K562 (cell line): ENCODE results near the gene SART1. TPM values are rescaled to one million over a fixed set of nuclear protein-coding genes. Genes with fewer than 3 reads are reported as not detected.

Source experiments
- CTBP1 ChIP-seq: fragments of 450-650 bp; IDR thresholded peaks from 2 replicates; pipeline ENCODE4 v1.6.1; 2016; ENCODE audit warnings: borderline replicate concordance
- ELF2 ChIP-seq: fragments of 250-450 bp; sonication (Bioruptor Pico); IDR thresholded peaks from 2 replicates; pipeline ENCODE4 v1.5.0; 2021; ENCODE audit warnings: mild to moderate bottlenecking
- JUN ChIP-seq, 2 experiments: sonication (generic) in 1 of 2; formaldehyde crosslinking in 1 of 2; IDR thresholded peaks; 2 replicates each; pipeline versions ENCODE4 v1.6.1 to v1.8.0; 2012 to 2022; ENCODE audit warnings: borderline replicate concordance in 2 of 2, mild to moderate bottlenecking in 2 of 2, improper control_type of control experiment in 1 of 2, low read depth in 1 of 2, low read length in 1 of 2, missing genetic modification reagents in 1 of 2
- KDM2B ChIP-seq: fragments of 250-450 bp; sonication (Bioruptor Pico); IDR thresholded peaks from 2 replicates; pipeline ENCODE4 v1.8.0; 2021; ENCODE audit warnings: mild to moderate bottlenecking, moderate library complexity
- MTA3 ChIP-seq: fragments of 450-650 bp; formaldehyde crosslinking; IDR thresholded peaks from 2 replicates; pipeline ENCODE4 v1.6.1; 2017; ENCODE audit warnings: mild to moderate bottlenecking, borderline replicate concordance
- MYC ChIP-seq, 2 experiments: fragments of 250-450 bp in 1 of 2; sonication (Bioruptor Pico) in 1 of 2; IDR thresholded peaks; 2 replicates each; pipeline versions ENCODE4 v1.5.1 to v1.6.1; 2012 to 2021; ENCODE audit warnings: low read depth in 2 of 2, borderline replicate concordance in 1 of 2, improper control_type of control experiment in 1 of 2, low read length in 1 of 2, mild to moderate bottlenecking in 1 of 2, moderate library complexity in 1 of 2
- NFE2 ChIP-seq: IDR thresholded peaks from 2 replicates; pipeline ENCODE4 v1.6.1; 2014; ENCODE audit warnings: antibody characterized with exemption, low read depth
- NR1H2 ChIP-seq: sonication (generic); formaldehyde crosslinking; IDR thresholded peaks from 2 replicates; pipeline ENCODE4 v1.4.0; 2020; ENCODE audit warnings: mild to moderate bottlenecking, missing genetic modification reagents
- POLR2A ChIP-seq: fragments of 450-650 bp; conservative IDR thresholded peaks from 2 replicates; pipeline ENCODE4 v1.6.1; 2016
- SMARCE1 ChIP-seq: fragments of 450-650 bp; IDR thresholded peaks from 2 replicates; pipeline ENCODE4 v1.7.1; 2016; ENCODE audit warnings: mild to moderate bottlenecking
- TEAD4 ChIP-seq, 2 experiments: sonication (generic) in 1 of 2; formaldehyde crosslinking in 1 of 2; IDR thresholded peaks; 2 replicates each; pipeline versions ENCODE4 v1.6.1 to v1.8.0; 2012 to 2022; ENCODE audit warnings: borderline replicate concordance in 1 of 2, inconsistent platforms in 1 of 2, low read length in 1 of 2, mild to moderate bottlenecking in 1 of 2, missing genetic modification reagents in 1 of 2
- ZNF232 ChIP-seq: sonication (generic); formaldehyde crosslinking; IDR thresholded peaks from 2 replicates; pipeline ENCODE4 v1.8.0; 2022; ENCODE audit warnings: mild to moderate bottlenecking, missing genetic modification reagents
- polyA plus RNA-seq, 8 experiments: library from polyadenylated mRNA; depleted of rRNA in 4 of 8; stranded (reverse) in 5 of 8; unstranded in 3 of 8; fragments of >200 nt; fragmentation: Nextera tagmentation in 2 of 8; fragmentation: Illumina TruSeq in 1 of 8; extraction: Ambion mirVana in 2 of 8; extraction: Trizol in 1 of 8; gene quantifications; 2 replicates each; pipeline versions ENCODE4 v1.2.1 to v1.2.3, GENCODE V29; 2011 to 2014; ENCODE audit warnings: inconsistent platforms in 1 of 8, missing spikeins in 1 of 8
- total RNA-seq, 7 experiments: library from RNA; depleted of rRNA in 6 of 7; stranded (reverse); fragments of >200 nt in 6 of 7; fragmentation: Illumina TruSeq in 2 of 7; extraction: Trizol in 2 of 7; gene quantifications; 2 replicates each; pipeline versions ENCODE4 v1.2.1 to v1.2.3, GENCODE V29; 2011 to 2021; ENCODE audit warnings: low replicate concordance in 1 of 7
- TF ChIP-seq, protein P1 (sequence below), 2 experiments: fragments of 450-650 bp in 1 of 2; sonication (generic) in 1 of 2; formaldehyde crosslinking in 1 of 2; IDR thresholded peaks; 2 replicates each; pipeline versions ENCODE4 v1.7.1 to v1.9.0; 2016 to 2022; ENCODE audit warnings: inconsistent platforms in 1 of 2, mild to moderate bottlenecking in 1 of 2, missing genetic modification reagents in 1 of 2
- TF ChIP-seq, protein P2 (sequence below): sonication (generic); formaldehyde crosslinking; IDR thresholded peaks from 2 replicates; pipeline ENCODE4 v1.8.0; 2022; ENCODE audit warnings: missing genetic modification reagents, mild to moderate bottlenecking, moderate library complexity, borderline replicate concordance

Gene SART1
- total and polyA plus RNA-seq, 9 of the 15 experiments (the other 6 are each of a cell fraction or from before 2014, with no cell fraction given) = 4.8 to 84.1 (median 31.7) TPM

DNA sequence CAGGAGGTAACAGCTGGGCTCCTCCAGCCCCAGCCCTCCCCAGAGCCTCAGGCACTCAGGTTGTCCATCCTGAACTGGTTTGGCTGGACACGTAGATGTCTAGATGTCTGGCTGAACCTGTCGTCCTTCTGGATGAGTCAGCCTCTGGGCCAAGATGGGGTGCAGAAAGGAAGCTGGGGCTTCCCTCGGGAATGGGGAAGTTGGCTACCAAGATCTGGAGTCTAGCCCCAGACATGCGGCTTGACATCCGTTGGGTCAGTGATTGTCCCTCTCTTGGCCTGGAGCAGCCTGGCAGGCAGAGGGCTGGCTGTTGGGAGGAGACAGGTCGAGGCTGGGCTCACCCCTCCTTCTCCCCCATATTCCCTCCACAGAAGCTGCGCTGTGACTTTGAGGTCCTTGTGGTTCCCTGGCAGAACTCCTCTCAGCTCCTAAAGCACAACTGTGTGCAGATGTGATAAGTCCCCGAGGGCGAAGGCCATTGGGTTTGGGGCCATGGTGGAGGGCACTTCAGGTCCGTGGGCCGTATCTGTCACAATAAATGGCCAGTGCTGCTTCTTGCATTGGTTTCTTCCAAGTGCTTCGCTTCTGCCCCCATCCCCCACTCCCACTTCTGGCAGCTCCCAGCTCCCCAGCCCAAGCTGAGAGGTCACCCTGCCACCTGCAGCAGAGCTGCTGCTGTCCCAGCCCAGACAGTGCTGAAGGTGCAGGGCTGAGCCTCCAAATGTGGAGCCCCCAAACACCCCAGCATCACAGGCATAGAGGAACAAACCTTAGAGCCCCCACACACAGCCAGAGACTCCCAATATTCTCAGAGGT, 51.6 kb downstream of the SART1 start (continued):
- TF ChIP-seq, protein P1, sequence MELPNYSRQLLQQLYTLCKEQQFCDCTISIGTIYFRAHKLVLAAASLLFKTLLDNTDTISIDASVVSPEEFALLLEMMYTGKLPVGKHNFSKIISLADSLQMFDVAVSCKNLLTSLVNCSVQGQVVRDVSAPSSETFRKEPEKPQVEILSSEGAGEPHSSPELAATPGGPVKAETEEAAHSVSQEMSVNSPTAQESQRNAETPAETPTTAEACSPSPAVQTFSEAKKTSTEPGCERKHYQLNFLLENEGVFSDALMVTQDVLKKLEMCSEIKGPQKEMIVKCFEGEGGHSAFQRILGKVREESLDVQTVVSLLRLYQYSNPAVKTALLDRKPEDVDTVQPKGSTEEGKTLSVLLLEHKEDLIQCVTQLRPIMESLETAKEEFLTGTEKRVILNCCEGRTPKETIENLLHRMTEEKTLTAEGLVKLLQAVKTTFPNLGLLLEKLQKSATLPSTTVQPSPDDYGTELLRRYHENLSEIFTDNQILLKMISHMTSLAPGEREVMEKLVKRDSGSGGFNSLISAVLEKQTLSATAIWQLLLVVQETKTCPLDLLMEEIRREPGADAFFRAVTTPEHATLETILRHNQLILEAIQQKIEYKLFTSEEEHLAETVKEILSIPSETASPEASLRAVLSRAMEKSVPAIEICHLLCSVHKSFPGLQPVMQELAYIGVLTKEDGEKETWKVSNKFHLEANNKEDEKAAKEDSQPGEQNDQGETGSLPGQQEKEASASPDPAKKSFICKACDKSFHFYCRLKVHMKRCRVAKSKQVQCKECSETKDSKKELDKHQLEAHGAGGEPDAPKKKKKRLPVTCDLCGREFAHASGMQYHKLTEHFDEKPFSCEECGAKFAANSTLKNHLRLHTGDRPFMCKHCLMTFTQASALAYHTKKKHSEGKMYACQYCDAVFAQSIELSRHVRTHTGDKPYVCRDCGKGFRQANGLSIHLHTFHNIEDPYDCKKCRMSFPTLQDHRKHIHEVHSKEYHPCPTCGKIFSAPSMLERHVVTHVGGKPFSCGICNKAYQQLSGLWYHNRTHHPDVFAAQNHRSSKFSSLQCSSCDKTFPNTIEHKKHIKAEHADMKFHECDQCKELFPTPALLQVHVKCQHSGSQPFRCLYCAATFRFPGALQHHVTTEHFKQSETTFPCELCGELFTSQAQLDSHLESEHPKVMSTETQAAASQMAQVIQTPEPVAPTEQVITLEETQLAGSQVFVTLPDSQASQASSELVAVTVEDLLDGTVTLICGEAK (IDR thresholded peaks at IDR 0.05) = peak; percentile 12; the same call in 1 of the 2 replicates
- TF ChIP-seq, protein P1 (CRISPR knock-in tag; IDR thresholded peaks at IDR 0.05) = no peak
- peak; percentile 66; the same call in 1 of the 2 replicates for TF ChIP-seq ZNF232
- peak; percentile 65 for TF ChIP-seq CTBP1
- TF ChIP-seq, protein P2, sequence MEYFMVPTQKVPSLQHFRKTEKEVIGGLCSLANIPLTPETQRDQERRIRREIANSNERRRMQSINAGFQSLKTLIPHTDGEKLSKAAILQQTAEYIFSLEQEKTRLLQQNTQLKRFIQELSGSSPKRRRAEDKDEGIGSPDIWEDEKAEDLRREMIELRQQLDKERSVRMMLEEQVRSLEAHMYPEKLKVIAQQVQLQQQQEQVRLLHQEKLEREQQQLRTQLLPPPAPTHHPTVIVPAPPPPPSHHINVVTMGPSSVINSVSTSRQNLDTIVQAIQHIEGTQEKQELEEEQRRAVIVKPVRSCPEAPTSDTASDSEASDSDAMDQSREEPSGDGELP (CRISPR knock-in tag) = peak; percentile 1; the same call in 1 of the 2 replicates
- 0 out of 2 replicates have a peak, but pooled peaks have one; percentile 18 for TF ChIP-seq JUN (IDR thresholded peaks at IDR 0.05; ENCODE audit: borderline replicate concordance, low read depth, low read length)
- TF ChIP-seq JUN (CRISPR knock-in tag; IDR thresholded peaks at IDR 0.05; ENCODE audit: borderline replicate concordance) = 0 out of 2 replicates have a peak, but pooled peaks have one; percentile 72
- 0 out of 2 replicates have a peak, but pooled peaks have one; percentile 20 for TF ChIP-seq MTA3
- no peak for TF ChIP-seq POLR2A
- peak; percentile 26; the same call in 1 of the 2 replicates for TF ChIP-seq NR1H2 (CRISPR knock-in tag)
- TF ChIP-seq SMARCE1 = no peak
- TF ChIP-seq TEAD4 (IDR thresholded peaks at IDR 0.05; ENCODE audit: low read length) = peak; percentile 43; the same call in 1 of the 2 replicates
- 0 out of 2 replicates have a peak, but pooled peaks have one; percentile 72 for TF ChIP-seq TEAD4 (CRISPR knock-in tag; IDR thresholded peaks at IDR 0.05; ENCODE audit: borderline replicate concordance)
- TF ChIP-seq ELF2 (CRISPR knock-in tag) = no peak
- TF ChIP-seq NFE2 = 0 out of 2 replicates have a peak, but pooled peaks have one; percentile 19
- TF ChIP-seq KDM2B (CRISPR knock-in tag) = no peak
- TF ChIP-seq MYC (IDR thresholded peaks at IDR 0.05; ENCODE audit: low read depth, low read length) = 0 out of 2 replicates have a peak, but pooled peaks have one; percentile 21
- no peak for TF ChIP-seq MYC (CRISPR knock-in tag; IDR thresholded peaks at IDR 0.05; ENCODE audit: borderline replicate concordance, low read depth)
